Stimulated activated naive CD8-positive, alpha-beta T cell treated with anti-CD3 and anti-CD28 coated beads, Interleukin-15, Interleukin-2, amounts not matched to agents 100 ng/mL and 50 ng/mL, for 24 hours (primary cell): ENCODE data around the gene PPFIA2.

Experiments
- H3K27ac Mint-ChIP-seq: one replicate; pipeline ENCODE4 v1.8.0; 2021; ENCODE audit warnings: mild to moderate bottlenecking, mixed read lengths
- H3K27me3 Mint-ChIP-seq: one replicate; pipeline ENCODE4 v1.8.0; 2021; ENCODE audit warnings: mixed read lengths
- H3K36me3 Mint-ChIP-seq: one replicate; pipeline ENCODE4 v1.8.0; 2021; ENCODE audit warnings: low read depth, mixed read lengths
- H3K4me1 Mint-ChIP-seq: one replicate; pipeline ENCODE4 v1.8.0; 2021; ENCODE audit warnings: low read depth, mixed read lengths
- H3K4me3 Mint-ChIP-seq: one replicate; pipeline ENCODE4 v1.8.0; 2021; ENCODE audit warnings: mild to moderate bottlenecking, mixed read lengths
- H3K9me3 Mint-ChIP-seq: one replicate; pipeline ENCODE4 v1.8.0; 2021; ENCODE audit warnings: mixed read lengths

Gene PPFIA2

GRCh38 chr12:81543621-81544139 lies 215.5 kb downstream of the PPFIA2 start:
- H3K27me3 Mint-ChIP-seq, result no peaks in the 10 kb centered on the region
- no peak overlapping the region for H3K4me3 Mint-ChIP-seq
- peaks cover 4% of the 10 kb centered on the region for H3K9me3 Mint-ChIP-seq
- H3K36me3 Mint-ChIP-seq, result no peaks in the 10 kb centered on the region
- H3K4me1 Mint-ChIP-seq, result no peaks in the 10 kb centered on the region
- H3K27ac Mint-ChIP-seq, result no peak overlapping the region

- H3K4me3 Mint-ChIP-seq, result no peak overlapping the region
- peaks cover 4% of the 10 kb centered on the region for H3K9me3 Mint-ChIP-seq
- no peaks in the 10 kb centered on the region for H3K4me1 Mint-ChIP-seq
- H3K27me3 Mint-ChIP-seq, result no peaks in the 10 kb centered on the region
- H3K36me3 Mint-ChIP-seq, result no peaks in the 10 kb centered on the region
- no peak overlapping the region for H3K27ac Mint-ChIP-seq
Measured at GRCh38 chr12:81542065-81543010, 216.8 kb downstream of the PPFIA2 start.

GRCh38 chr12:81541121-81541520 lies 218.0 kb downstream of the PPFIA2 start:
- Mint-ChIP-seq H3K27ac (no peak overlapping the region), H3K4me1 (no peaks in the 10 kb centered on the region), H3K9me3 (peaks cover 4% of the 10 kb centered on the region), H3K4me3 (no peak overlapping the region), H3K27me3 (no peaks in the 10 kb centered on the region), H3K36me3 (no peaks in the 10 kb centered on the region)

- no peaks in the 10 kb centered on the region for H3K27me3 Mint-ChIP-seq
- H3K4me3 Mint-ChIP-seq, result no peak overlapping the region
- no peaks in the 10 kb centered on the region for H3K36me3 Mint-ChIP-seq
- no peak overlapping the region for H3K27ac Mint-ChIP-seq
- H3K4me1 Mint-ChIP-seq, result no peaks in the 10 kb centered on the region
- H3K9me3 Mint-ChIP-seq, result peaks cover 4% of the 10 kb centered on the region
Measured at GRCh38 chr12:81539279-81539678, 219.9 kb downstream of the PPFIA2 start.

GRCh38 chr12:81533054-81533453 lies 226.1 kb downstream of the PPFIA2 start:
- H3K36me3 Mint-ChIP-seq, result no peaks in the 10 kb centered on the region
- no peaks in the 10 kb centered on the region for H3K4me1 Mint-ChIP-seq
- no peaks in the 10 kb centered on the region for H3K9me3 Mint-ChIP-seq
- no peaks in the 10 kb centered on the region for H3K27me3 Mint-ChIP-seq
- H3K27ac Mint-ChIP-seq, result no peak overlapping the region
- H3K4me3 Mint-ChIP-seq, result no peak overlapping the region

GRCh38 chr12:81530352-81530751 lies 228.8 kb downstream of the PPFIA2 start:
- H3K27me3 Mint-ChIP-seq, result no peaks in the 10 kb centered on the region
- H3K4me1 Mint-ChIP-seq, result no peaks in the 10 kb centered on the region
- no peak overlapping the region for H3K4me3 Mint-ChIP-seq
- no peaks in the 10 kb centered on the region for H3K36me3 Mint-ChIP-seq
- no peak overlapping the region for H3K27ac Mint-ChIP-seq
- no peaks in the 10 kb centered on the region for H3K9me3 Mint-ChIP-seq

GRCh38 chr12:81520064-81520945 lies 238.8 kb downstream of the PPFIA2 start:
- Mint-ChIP-seq H3K9me3 (peaks cover 4% of the 10 kb centered on the region), H3K36me3 (no peaks in the 10 kb centered on the region), H3K27ac (no peak overlapping the region), H3K27me3 (no peaks in the 10 kb centered on the region), H3K4me3 (no peak overlapping the region), H3K4me1 (peaks cover 4% of the 10 kb centered on the region)

GRCh38 chr12:81518638-81519037 lies 240.5 kb downstream of the PPFIA2 start:
- H3K36me3 Mint-ChIP-seq, result no peaks in the 10 kb centered on the region
- H3K4me3 Mint-ChIP-seq, result no peak overlapping the region
- H3K9me3 Mint-ChIP-seq, result peaks cover 4% of the 10 kb centered on the region
- H3K4me1 Mint-ChIP-seq, result peaks cover 4% of the 10 kb centered on the region
- H3K27ac Mint-ChIP-seq, result no peak overlapping the region
- H3K27me3 Mint-ChIP-seq, result no peaks in the 10 kb centered on the region

GRCh38 chr12:81517296-81517695 lies 241.9 kb downstream of the PPFIA2 start:
- Mint-ChIP-seq H3K27me3 (no peaks in the 10 kb centered on the region), H3K4me3 (no peak overlapping the region), H3K27ac (no peak overlapping the region), H3K9me3 (peaks cover 4% of the 10 kb centered on the region), H3K4me1 (peaks cover 4% of the 10 kb centered on the region), H3K36me3 (no peaks in the 10 kb centered on the region)

GRCh38 chr12:81502912-81503695 lies 256.0 kb downstream of the PPFIA2 start:
- no peaks in the 10 kb centered on the region for H3K36me3 Mint-ChIP-seq
- no peaks in the 10 kb centered on the region for H3K4me1 Mint-ChIP-seq
- H3K27ac Mint-ChIP-seq, result no peak overlapping the region
- H3K9me3 Mint-ChIP-seq, result no peaks in the 10 kb centered on the region
- no peaks in the 10 kb centered on the region for H3K27me3 Mint-ChIP-seq
- no peak overlapping the region for H3K4me3 Mint-ChIP-seq

- H3K4me3 Mint-ChIP-seq, result no peak overlapping the region
- H3K9me3 Mint-ChIP-seq, result no peaks in the 10 kb centered on the region
- no peaks in the 10 kb centered on the region for H3K4me1 Mint-ChIP-seq
- no peaks in the 10 kb centered on the region for H3K27me3 Mint-ChIP-seq
- H3K36me3 Mint-ChIP-seq, result no peaks in the 10 kb centered on the region
- no peak overlapping the region for H3K27ac Mint-ChIP-seq
Measured at GRCh38 chr12:81500788-81501187, 258.4 kb downstream of the PPFIA2 start.

GRCh38 chr12:81499809-81500208 lies 259.3 kb downstream of the PPFIA2 start:
- Mint-ChIP-seq H3K27me3 (no peaks in the 10 kb centered on the region), H3K9me3 (no peaks in the 10 kb centered on the region), H3K27ac (no peak overlapping the region), H3K36me3 (no peaks in the 10 kb centered on the region), H3K4me1 (no peaks in the 10 kb centered on the region), H3K4me3 (no peak overlapping the region)

GRCh38 chr12:81492131-81492720 lies 266.9 kb downstream of the PPFIA2 start:
- Mint-ChIP-seq H3K9me3 (no peaks in the 10 kb centered on the region), H3K27me3 (no peaks in the 10 kb centered on the region), H3K36me3 (no peaks in the 10 kb centered on the region), H3K27ac (no peak overlapping the region), H3K4me1 (no peaks in the 10 kb centered on the region), H3K4me3 (no peak overlapping the region)

- no peaks in the 10 kb centered on the region for H3K27me3 Mint-ChIP-seq
- no peak overlapping the region for H3K4me3 Mint-ChIP-seq
- no peaks in the 10 kb centered on the region for H3K36me3 Mint-ChIP-seq
- H3K9me3 Mint-ChIP-seq, result no peaks in the 10 kb centered on the region
- H3K27ac Mint-ChIP-seq, result no peak overlapping the region
- no peaks in the 10 kb centered on the region for H3K4me1 Mint-ChIP-seq
Measured at GRCh38 chr12:81472934-81473333, 286.2 kb downstream of the PPFIA2 start.
